Right lobe of liver (tissue), 6 donors: Measurements from ENCODE around the gene DNAJB11. TPM values are rescaled to one million over a fixed set of nuclear protein-coding genes. Genes with fewer than 3 reads are reported as not detected.
"Not testable (repeated sequence)": the region's sequence is repeated elsewhere in the genome, so short reads cannot be mapped to it uniquely, and the experiment has no call there.

Experiments
- ATAC-seq, 4 donors: fragments of 200-7000 bp; cut with Tn5 transposase; one replicate each; pipeline ENCODE4 v1.9.1; 2020; ENCODE audit warnings: mild to moderate bottlenecking in 4 of 4, moderate library complexity in 4 of 4
- DNase-seq, 3 donors: peaks; one replicate each; pipeline ENCODE4 v3.0.0-alpha.2; 2020
- H3K27ac ChIP-seq, 3 donors: fragments of 200-600 bp; one replicate each; pipeline ENCODE4 v1.8.0; 2022
- H3K27me3 ChIP-seq, 2 donors: fragments of 200-600 bp; one replicate each; pipeline ENCODE4 v1.8.0; 2022
- H3K36me3 ChIP-seq, 4 donors: fragments of 200-600 bp; sonication (generic) in 1 of 4; one replicate each; pipeline versions ENCODE4 v1.5.1 to v1.8.0; 2017 to 2022; ENCODE audit warnings: control low read depth in 1 of 4
- H3K4me1 ChIP-seq, 4 donors: fragments of 200-600 bp; sonication (generic) in 1 of 4; one replicate each; pipeline versions ENCODE4 v1.5.1 to v1.8.0; 2017 to 2022; ENCODE audit warnings: control low read depth in 1 of 4
- H3K4me3 ChIP-seq, 3 donors: fragments of 200-600 bp; one replicate each; pipeline ENCODE4 v1.8.0; 2022
- H3K9me3 ChIP-seq, 4 donors: fragments of 200-600 bp; sonication (generic) in 1 of 4; one replicate each; pipeline versions ENCODE4 v1.5.1 to v1.8.0; 2017 to 2022; ENCODE audit warnings: control low read depth in 1 of 4
- POLR2A ChIP-seq: fragments of 450-650 bp; IDR thresholded peaks from one replicate; pipeline ENCODE4 v1.6.1; 2017; ENCODE audit warnings: antibody characterized with exemption, mild to moderate bottlenecking
- WGBS: methylation state at CpG from one replicate; pipeline ENCODE4 v1.1.6; 2018; ENCODE audit warnings: low coverage, low lambda C conversion rate; ENCODE audit not compliant: insufficient coverage; ENCODE audit errors: missing lambda C conversion rate; 5-methylcytosine and 5-hydroxymethylcytosine counted together
- intact Hi-C, 2 donors: fragments of 100-400 bp; cut with DNase I; formaldehyde crosslinking; loops; one replicate each; pipeline versions ENCODE4 v1.11.2 to v1.14.1; 2022
- total RNA-seq, 6 experiments: library from RNA; depleted of rRNA in 2 of 6; stranded (reverse); fragments of >200 nt in 2 of 6; fragmentation: NEBNext Ultra II Directional in 3 of 6; extraction: Animal tissue kit (Norgen Biotek cat#: 25700) in 3 of 6; gene quantifications; one replicate each; pipeline versions ENCODE4 v1.1.0 to v1.2.4, GENCODE V29; 2016 to 2023
- TF ChIP-seq, protein P1 (sequence below), 4 donors: fragments of 200-600 bp in 3 of 4; fragments of 450-650 bp in 1 of 4; IDR thresholded peaks; one replicate each; pipeline versions ENCODE4 v1.5.1 to v1.8.0; 2016 to 2022; ENCODE audit warnings: antibody characterized with exemption in 4 of 4, mild to moderate bottlenecking in 2 of 4
- donor health status: DM: no; HTN: yes; CAD: no.
- donor health status: DM: no; HTN: no; CAD: no.
- donor health status: DM: no; HTN: no; CAD: no.
- donor health status: DM: no; HTN: yes; CAD: no.
- donor health status: DM: no; HTN: yes; CAD: no.

DNAJB11 gene
- total RNA-seq, 6 experiments from 2014 or later = 28.4 to 59.1 (median 49.2) TPM

DNA sequence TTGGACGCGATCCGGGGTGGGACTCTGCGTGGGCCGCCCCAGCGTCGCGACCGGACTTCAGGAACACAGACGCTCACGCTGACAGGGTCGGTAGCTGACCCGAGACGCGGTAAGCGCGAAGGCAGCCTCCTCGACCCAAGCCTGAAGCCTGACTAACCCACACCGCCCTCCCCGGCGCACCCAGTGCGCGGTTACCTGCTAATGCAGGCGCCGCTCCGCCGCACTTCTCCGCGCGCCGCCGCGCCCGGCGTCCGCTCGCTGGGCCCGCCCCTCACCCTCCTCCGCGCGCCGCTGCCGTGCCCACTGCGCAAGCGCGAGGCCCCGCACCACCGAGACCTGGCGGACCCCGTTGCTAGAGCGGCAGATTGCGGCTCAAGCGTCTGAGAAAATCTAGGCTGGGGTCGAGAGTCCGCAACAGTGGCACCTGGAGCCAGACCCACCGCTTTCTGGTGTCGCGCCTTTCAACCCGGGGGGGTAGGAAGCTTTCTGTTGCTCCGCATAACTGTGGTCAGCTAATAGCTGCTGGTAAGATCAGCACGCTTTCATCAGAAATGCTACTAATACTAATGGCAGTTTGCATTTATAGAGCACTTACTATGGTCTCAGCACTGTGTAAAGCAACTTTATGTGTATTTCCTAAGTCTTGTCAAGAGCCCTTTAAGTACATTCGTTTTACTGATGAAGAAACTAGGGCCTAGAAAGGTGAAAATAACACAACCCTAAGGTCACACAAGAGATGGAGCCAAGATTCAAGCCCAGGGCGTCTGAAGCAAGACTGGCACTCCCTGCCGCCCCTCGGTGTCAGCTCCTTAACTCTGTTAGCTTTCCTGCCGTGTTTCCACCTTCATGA is 3.2 kb upstream of the DNAJB11 start, which contains the start of gene TBCCD1:
Gene TBCCD1 (minus strand): TSS at position 268 of the 850 bp plus-strand sequence. CDS start 3,010 bp downstream, outside the sequence.
- Histone ChIP-seq H3K9me3 (no peaks in the 10 kb centered on the region), H3K27ac (peak within 1 kb of the TSS; percentile 73 to 85 (median 84)), H3K36me3 (peaks cover 0 to 2% (median 1%) of the 10 kb centered on the region in 4 donors), H3K4me3 (peak within 1 kb of the TSS; percentile 73 to 96 (median 94)), H3K27me3 (no peaks in the 10 kb centered on the region), H3K4me1 (peaks cover 0 to 28% (median 13%) of the 10 kb centered on the region in 4 donors)
- TF ChIP-seq, protein P1, sequence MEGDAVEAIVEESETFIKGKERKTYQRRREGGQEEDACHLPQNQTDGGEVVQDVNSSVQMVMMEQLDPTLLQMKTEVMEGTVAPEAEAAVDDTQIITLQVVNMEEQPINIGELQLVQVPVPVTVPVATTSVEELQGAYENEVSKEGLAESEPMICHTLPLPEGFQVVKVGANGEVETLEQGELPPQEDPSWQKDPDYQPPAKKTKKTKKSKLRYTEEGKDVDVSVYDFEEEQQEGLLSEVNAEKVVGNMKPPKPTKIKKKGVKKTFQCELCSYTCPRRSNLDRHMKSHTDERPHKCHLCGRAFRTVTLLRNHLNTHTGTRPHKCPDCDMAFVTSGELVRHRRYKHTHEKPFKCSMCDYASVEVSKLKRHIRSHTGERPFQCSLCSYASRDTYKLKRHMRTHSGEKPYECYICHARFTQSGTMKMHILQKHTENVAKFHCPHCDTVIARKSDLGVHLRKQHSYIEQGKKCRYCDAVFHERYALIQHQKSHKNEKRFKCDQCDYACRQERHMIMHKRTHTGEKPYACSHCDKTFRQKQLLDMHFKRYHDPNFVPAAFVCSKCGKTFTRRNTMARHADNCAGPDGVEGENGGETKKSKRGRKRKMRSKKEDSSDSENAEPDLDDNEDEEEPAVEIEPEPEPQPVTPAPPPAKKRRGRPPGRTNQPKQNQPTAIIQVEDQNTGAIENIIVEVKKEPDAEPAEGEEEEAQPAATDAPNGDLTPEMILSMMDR (IDR thresholded peaks at IDR 0.05) = no peak
- peak; percentile 95 for TF ChIP-seq POLR2A
- 2% methylated on average over 11 of the region's 66 CpGs for WGBS
- intact Hi-C loops = no loop called here
- peak; percentile 94 to 95 (median 95) for DNase-seq
- peak; percentile 76 to 83 (median 80) for ATAC-seq

GRCh38 chr3:186569361-186569760 is 1.2 kb upstream of the DNAJB11 start:
- DNase-seq, intact Hi-C loops, ATAC-seq, H3K27me3 ChIP-seq, H3K9me3 ChIP-seq, H3K27ac ChIP-seq: not testable (repeated sequence)
- Histone ChIP-seq H3K4me3 (peak overlapping the region in 1 of 3 donors; percentile 28), H3K4me1 (peaks cover 0 to 33% (median 14%) of the 10 kb centered on the region in 4 donors), H3K36me3 (peaks cover 0 to 15% (median 8%) of the 10 kb centered on the region in 4 donors)
- 86% methylated on average over 10 of the region's 11 CpGs for WGBS

- Histone ChIP-seq H3K27me3 (no peaks in the 10 kb centered on the region), H3K9me3 (no peaks in the 10 kb centered on the region), H3K4me1 (peaks cover 0 to 33% (median 14%) of the 10 kb centered on the region in 4 donors), H3K4me3 (peak overlapping the region; percentile 28 to 93 (median 92)), H3K36me3 (peaks cover 0 to 15% (median 8%) of the 10 kb centered on the region in 4 donors), H3K27ac (peak overlapping the region in 1 of 3 donors; percentile 89)
- 3% methylated on average over 7 of the region's 7 CpGs for WGBS
- TF ChIP-seq, protein P1 (IDR thresholded peaks at IDR 0.05) = no peak
- TF ChIP-seq POLR2A = no peak
- intact Hi-C loops = no loop called here
- ATAC-seq (no peak), DNase-seq (no peak)
Observed at GRCh38 chr3:186569779-186570095, 783 bp upstream of the DNAJB11 start.

DNA sequence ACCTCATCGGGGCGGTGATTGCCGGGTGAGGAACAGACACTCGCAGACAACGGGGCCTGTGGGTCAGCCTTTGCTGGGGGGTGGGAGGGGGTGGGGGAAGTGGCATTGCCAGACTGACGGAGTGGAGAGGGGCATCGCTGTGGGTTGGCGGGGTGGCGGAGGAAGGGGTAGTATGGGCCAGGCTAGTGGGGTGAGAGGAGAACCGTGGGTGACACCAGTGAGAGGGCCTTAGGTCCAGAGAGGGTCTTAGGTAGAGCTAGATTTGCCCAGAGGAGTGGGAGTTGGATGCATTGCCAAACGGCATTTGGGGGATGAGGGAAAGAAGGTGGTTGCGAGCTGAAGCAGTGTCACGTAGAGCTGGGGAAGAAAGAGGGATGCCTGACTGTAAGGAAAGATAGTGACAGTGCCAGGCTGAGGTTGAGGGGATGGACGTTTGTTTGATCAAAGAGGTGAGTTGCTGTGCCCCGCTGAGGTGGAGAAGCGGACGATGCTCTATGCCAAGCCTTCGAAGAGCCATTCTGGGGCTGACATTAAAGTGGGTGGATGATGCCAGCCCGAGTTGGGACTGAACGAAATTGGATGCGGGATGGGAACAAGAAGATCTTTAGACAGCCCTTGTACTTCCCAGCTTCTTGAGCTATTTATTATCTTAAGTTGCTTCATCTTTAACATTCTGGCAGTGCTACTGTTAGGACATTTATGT is 572 bp downstream of the DNAJB11 start:
- TF ChIP-seq POLR2A = no peak
- TF ChIP-seq, protein P1 (IDR thresholded peaks at IDR 0.05) = no peak
- no peaks in the 10 kb centered on the region for H3K27me3 ChIP-seq
- ATAC-seq = no peak
- peak in 1 of 3 donors; percentile 61 for DNase-seq
- 5% methylated on average over 19 of the region's 21 CpGs for WGBS
- peaks cover 0 to 22% (median 12%) of the 10 kb centered on the region in 4 donors for H3K36me3 ChIP-seq
- intact Hi-C loops = no loop called here
- H3K4me1 ChIP-seq = peaks cover 0 to 33% (median 13%) of the 10 kb centered on the region in 4 donors
- peak overlapping the region; percentile 80 to 89 (median 82) for H3K27ac ChIP-seq
- no peaks in the 10 kb centered on the region for H3K9me3 ChIP-seq
- peak overlapping the region; percentile 63 to 93 (median 92) for H3K4me3 ChIP-seq
